Measurements from ENCODE around the gene CEP162.

The CEP162 gene

GRCh38 chr6:84150705-84151104 lies 76.7 kb downstream of the CEP162 start:
- ChIA-PET POLR2A (no interaction called here), CTCF (no interaction called here)
- H3K9me3 ChIP-seq (ENCODE audit: control insufficient read depth, insufficient read depth, low read depth, low read length), result no peaks in the 10 kb centered on the region
- no peak overlapping the region for H3K27ac ChIP-seq (ENCODE audit: extremely low read depth, low read depth, low read length)
- no peaks in the 10 kb centered on the region for H3K4me1 ChIP-seq (ENCODE audit: control insufficient read depth, insufficient read depth, low read length)
- H3K36me3 ChIP-seq (ENCODE audit: control insufficient read depth in 2 of 2, insufficient read depth in 1 of 2, low read length in 2 of 2), result peaks cover 0 to 30% of the 10 kb centered on the region in 2 experiments; a peak in 1 of 3 replicates
- no peak for TF ChIP-seq ZFP41 (tag by site-specific recombination; IDR thresholded peaks at IDR 0.05; ENCODE audit: borderline replicate concordance)
- no peak for TF ChIP-seq AEBP2 (tag by site-specific recombination; IDR thresholded peaks at IDR 0.05; ENCODE audit: borderline replicate concordance)
- TF ChIP-seq PBX3 (CRISPR knock-in tag; IDR thresholded peaks at IDR 0.05), result no peak
- TF ChIP-seq ZNF830 (tag by site-specific recombination; IDR thresholded peaks at IDR 0.05; ENCODE audit: low read depth), result no peak
- no peak for TF ChIP-seq ZNF664 (tag by site-specific recombination; IDR thresholded peaks at IDR 0.05)
- TF ChIP-seq ZNF223 (tag by site-specific recombination; IDR thresholded peaks at IDR 0.05), result no peak
- TF ChIP-seq INSM2 (tag by site-specific recombination; IDR thresholded peaks at IDR 0.05), result no peak
- TF ChIP-seq HOXC10 (CRISPR knock-in tag; IDR thresholded peaks at IDR 0.05), result no peak
- TF ChIP-seq ZNF530 (tag by site-specific recombination; IDR thresholded peaks at IDR 0.05; ENCODE audit: low read depth), result no peak
- no peak for TF ChIP-seq ZNF544 (tag by site-specific recombination; IDR thresholded peaks at IDR 0.05)
- TF ChIP-seq PRDM10 (tag by site-specific recombination; IDR thresholded peaks at IDR 0.05), result no peak
- TF ChIP-seq EGR2 (tag by site-specific recombination; IDR thresholded peaks at IDR 0.05; ENCODE audit: low read depth), result no peak
- no peak for TF ChIP-seq ZNF776 (tag by site-specific recombination; IDR thresholded peaks at IDR 0.05; ENCODE audit: borderline replicate concordance)
- TF ChIP-seq SP2 (tag by site-specific recombination; IDR thresholded peaks at IDR 0.05), result no peak
- no peak overlapping the region for H3K4me3 ChIP-seq (ENCODE audit: low read depth, low read length)

- Histone ChIP-seq H3K4me1 (ENCODE audit: control insufficient read depth, insufficient read depth, low read length) (no peaks in the 10 kb centered on the region), H3K36me3 (ENCODE audit: control insufficient read depth in 2 of 2, insufficient read depth in 1 of 2, low read length in 2 of 2) (peaks cover 0 to 7% of the 10 kb centered on the region in 2 experiments; a peak in 1 of 3 replicates), H3K4me3 (ENCODE audit: low read depth, low read length) (no peak overlapping the region), H3K27ac (ENCODE audit: extremely low read depth, low read depth, low read length) (no peak overlapping the region), H3K9me3 (ENCODE audit: control insufficient read depth, insufficient read depth, low read depth, low read length) (no peaks in the 10 kb centered on the region)
- POLR2A ChIA-PET, result no interaction called here
- CTCF ChIA-PET, result no interaction called here
- TF ChIP-seq GLIS2 (tag by site-specific recombination; IDR thresholded peaks at IDR 0.05) (no peak), ZSCAN23 (tag by site-specific recombination; IDR thresholded peaks at IDR 0.05) (no peak), FEZF1 (tag by site-specific recombination; IDR thresholded peaks at IDR 0.05) (no peak), ZNF404 (tag by site-specific recombination; IDR thresholded peaks at IDR 0.05) (no peak)
These were observed 85.9 kb downstream of the CEP162 start for GRCh38 chr6:84141521-84141920.

Data from HEK293 (cell line).